Measurements from ENCODE around the gene ABHD6.

DNA sequence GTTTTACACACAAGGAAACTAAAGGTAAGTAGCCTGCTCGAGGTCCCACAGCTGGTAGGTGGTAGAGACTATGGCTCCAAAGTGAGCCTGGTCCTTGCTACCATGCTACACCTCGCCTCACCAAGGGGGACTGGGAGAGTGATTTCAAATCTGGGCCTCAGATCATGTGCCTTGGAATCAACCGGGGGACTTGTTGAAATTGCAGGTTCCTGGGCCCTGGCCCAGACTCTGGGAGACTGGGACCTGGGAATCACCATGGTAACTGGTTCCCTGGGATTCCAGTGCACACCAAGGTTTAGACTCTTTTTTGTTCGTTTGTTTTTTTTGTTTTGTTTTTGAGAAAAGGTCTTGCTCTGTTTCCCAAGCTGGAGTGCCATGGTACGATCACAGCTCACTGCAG lies 47.9 kb upstream of the ABHD6 start:
- TF ChIP-seq POLR2A (IDR thresholded peaks at IDR 0.05) (no peak), CTCF (IDR thresholded peaks at IDR 0.05) (no peak), POLR2AphosphoS5 (IDR thresholded peaks at IDR 0.05) (no peak)

Data from upper lobe of left lung (tissue), 4 donors.